Measurements from ENCODE around the gene ATG16L1.

The ATG16L1 gene

GRCh38 chr2:233227346-233227978 lies 24.0 kb upstream of the ATG16L1 start:
- peak; percentile 85 for DNase-seq

DNA sequence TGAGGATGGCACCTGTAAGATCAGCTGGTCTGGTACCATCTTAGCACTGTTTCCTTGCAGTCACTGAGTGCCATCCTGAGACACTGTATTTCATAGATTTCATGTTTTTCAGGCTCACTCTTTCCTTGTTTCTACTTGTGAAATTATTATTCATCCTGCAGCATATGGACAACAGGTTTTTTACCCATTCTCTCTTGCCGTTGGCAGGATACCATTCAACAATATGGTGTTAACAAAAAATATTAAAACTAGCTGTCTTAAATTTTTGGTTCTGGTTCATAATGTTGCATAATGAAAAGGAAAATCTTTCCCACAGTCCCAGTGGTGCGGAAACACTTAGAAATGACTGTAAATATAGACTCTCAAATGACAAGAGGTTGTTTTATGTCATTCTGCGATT lies 23.1 kb upstream of the ATG16L1 start:
- DNase-seq = peak; percentile 15

GRCh38 chr2:233233618-233234230 lies 17.7 kb upstream of the ATG16L1 start:
- DNase-seq = no peak

DNA sequence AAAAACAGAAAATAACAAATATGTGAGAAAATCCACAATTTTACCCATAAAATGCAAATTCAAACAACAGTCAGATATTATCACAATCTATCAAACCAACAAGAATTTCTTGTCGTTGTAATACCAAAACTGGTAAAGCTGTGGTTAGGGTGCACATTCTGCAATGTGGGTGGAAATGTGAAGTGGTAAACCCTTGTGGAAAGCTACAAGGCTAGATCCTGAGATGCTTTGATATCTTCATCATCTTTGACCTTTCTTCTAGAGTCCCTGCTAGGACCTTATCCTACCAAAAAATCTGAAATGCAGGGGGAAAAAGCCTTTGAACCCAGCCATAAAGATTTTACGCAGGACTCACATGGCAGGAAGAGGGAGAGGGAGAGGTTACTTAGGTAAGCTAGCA lies 17.2 kb upstream of the ATG16L1 start:
- DNase-seq = no peak

DNA sequence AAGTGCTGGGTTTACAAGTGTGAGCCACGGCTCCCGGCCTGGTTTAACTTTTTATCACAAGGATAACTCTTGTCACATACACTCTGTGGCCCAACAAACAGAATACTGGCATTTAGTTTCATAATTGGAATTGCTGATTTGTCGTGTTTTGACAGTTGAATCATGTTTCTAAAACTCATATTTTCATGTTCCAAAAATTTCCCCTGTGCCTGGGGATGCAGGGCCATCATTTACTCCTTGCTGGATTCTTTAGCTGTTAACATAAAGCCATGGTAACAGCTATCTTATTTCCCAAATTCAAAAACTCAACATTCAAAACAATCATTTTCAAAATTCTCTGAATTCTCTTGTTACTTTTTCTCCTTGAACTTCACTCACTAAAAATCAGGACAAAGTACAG lies 16.5 kb upstream of the ATG16L1 start:
- no peak for DNase-seq

DNA sequence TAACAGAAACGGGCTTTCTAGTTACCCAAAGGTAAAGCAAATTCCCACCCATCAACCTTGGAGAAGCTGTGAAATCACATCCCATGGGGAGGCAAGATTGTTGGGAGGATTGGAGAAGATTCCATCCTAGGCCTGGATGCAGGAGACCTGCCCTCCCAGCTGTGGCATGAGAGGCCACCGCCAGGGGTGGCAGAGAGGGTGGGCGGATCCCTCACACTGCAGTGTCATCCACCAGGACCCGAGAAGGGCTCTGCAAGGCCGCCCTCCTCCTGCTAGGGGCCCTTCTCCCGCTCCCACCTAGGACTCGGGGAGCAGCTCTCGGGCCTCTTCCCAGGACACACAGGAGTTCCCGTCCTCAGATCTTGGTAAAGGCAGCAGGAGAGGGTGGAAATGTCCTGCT lies 15.5 kb upstream of the ATG16L1 start:
- DNase-seq = no peak

GRCh38 chr2:233236820-233237589 lies 14.5 kb upstream of the ATG16L1 start:
- DNase-seq = no peak

DNA sequence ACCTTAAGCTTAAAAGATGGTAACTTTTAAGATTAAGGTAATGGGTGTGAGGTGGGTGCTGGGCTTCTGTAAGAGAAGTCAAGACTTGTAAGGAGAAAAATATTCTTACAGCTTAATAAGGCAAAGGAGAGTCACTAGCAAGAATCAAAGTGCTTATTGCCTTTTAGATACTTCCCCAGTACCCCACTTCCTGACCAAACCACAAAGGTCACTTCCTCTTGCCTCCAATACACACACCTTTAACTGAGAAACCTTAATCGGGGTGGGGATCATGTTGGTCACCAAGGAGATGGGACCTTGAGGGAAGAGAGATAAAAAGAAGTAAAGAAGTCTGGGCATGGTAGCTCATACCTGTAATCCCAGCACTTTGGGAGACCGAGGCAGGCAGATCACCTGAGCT lies 10.6 kb upstream of the ATG16L1 start:
- DNase-seq = no peak

GRCh38 chr2:233241803-233242202 lies 9.7 kb upstream of the ATG16L1 start:
- no peak for DNase-seq

- no peak for DNase-seq
These were observed 9.1 kb upstream of the ATG16L1 start for GRCh38 chr2:233242231-233242927.

- DNase-seq = no peak
These were observed 8.1 kb upstream of the ATG16L1 start for GRCh38 chr2:233243348-233243747.

GRCh38 chr2:233244818-233245217 lies 6.7 kb upstream of the ATG16L1 start:
- DNase-seq = no peak

GRCh38 chr2:233245406-233245805 lies 6.1 kb upstream of the ATG16L1 start:
- DNase-seq = no peak

GRCh38 chr2:233247116-233247515 lies 4.4 kb upstream of the ATG16L1 start:
- no peak for DNase-seq

DNA sequence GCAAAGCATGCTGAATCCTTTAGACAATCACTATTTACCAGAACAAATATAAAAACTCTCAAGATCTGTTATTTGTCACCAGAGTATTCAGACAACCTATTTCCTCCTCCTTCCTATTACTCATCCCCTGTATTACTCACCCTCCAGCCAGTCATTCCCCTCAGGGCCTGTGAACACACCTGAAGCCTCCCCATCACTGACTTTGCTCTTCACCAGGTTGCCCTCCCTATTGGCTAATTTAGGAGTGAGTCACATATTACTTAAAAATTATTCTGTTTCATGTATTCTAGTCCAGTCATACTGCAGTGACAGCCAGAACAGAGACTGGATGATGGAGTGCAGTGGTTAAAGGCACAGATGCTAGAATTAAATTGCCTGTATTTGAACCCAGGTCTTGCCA lies 3.7 kb upstream of the ATG16L1 start:
- no peak for DNase-seq

DNA sequence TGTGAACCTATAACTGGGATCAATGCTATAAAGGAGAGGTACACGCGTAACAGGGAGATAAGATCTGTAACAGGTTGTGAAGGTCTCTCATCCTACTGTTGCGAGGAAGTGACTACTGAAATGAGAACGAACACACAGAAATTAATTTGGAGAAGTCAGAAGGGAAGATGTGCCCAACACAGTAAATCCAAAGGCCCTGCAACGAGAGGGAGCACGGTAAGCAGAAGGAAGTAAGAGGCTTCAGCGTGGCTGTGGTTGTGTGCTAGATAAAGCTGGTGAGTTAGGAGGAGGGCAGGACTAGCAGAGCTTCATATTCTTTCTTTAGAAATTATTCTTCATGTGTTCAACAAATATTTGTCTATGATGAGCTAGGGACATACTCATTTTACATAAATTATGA lies 2.5 kb upstream of the ATG16L1 start:
- no peak for DNase-seq

DNA sequence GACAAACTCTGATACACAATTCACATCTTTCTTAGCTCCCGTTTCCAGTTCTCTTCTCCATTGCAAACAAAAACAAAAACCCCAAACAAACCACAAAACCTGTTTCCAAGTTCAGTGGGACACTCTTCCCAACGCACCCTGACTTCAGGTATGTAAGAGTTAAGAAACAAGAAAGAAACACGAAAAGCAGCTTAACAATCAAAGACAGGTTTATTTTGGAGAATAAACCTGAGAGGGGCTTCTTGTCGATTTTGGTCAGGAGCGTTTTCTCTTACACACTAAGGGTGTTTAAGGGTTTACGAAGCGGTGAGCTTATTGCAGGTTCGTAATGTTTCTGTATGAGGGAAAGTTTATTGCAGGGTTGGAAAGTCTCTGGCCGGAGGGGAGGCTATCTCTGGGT lies 905 bp upstream of the ATG16L1 start:
- no peak for DNase-seq

DNA sequence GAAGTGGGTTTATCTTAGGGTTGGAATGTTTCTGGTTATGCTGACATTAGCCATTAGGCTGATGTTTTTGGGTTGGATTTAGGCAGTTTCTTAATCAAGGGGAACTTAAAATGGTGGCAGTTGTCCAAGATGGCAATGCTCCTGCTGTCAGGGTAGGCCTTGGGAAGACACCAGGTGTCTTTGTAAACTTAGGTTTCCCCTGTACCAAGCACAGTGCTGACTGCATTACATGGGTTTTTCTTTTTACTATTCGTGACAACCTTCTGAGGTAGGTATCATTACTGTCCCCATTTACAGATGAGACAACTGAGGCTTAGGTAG lies 528 bp upstream of the ATG16L1 start:
- DNase-seq = no peak

DNA sequence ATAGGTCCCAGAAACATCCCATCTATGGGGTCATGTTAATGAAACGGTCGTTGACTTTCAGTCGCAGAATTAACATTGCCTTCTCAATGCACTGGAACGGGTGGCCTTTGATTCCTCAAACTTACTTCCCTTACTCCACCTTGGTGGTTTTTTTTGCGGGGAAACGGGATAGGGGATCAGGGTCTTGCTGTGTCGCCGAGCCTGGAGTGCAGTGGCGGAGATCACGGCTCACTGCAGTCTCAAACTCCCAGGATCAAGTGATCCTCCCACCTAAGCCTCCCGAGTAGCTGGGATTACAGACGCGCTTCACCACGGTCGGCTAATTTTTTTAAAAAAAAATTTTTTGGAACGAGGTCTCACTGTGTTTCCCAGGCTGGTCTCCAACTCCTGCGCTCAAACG lies 754 bp downstream of the ATG16L1 start:
- no peak for DNase-seq

DNA sequence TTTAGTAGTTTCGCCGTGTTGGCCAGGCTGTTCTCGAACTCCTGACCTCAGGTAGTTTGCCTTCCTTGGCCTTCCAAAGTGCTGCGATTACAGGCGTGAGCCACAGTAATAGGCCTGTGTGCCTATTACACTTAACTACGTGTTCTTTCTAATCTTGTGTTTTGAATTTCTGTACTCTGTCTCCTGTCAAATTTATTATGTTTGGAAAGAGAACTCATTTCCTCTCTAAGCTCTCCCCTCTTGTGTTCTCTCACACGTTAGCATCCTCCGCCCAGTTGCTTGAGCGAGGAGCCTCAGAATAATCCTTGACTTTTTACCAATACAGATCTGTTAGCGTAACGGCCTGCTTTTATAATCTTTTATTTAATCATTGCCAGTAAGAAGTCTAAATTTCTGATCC lies 3.7 kb downstream of the ATG16L1 start:
- no peak for DNase-seq

DNA sequence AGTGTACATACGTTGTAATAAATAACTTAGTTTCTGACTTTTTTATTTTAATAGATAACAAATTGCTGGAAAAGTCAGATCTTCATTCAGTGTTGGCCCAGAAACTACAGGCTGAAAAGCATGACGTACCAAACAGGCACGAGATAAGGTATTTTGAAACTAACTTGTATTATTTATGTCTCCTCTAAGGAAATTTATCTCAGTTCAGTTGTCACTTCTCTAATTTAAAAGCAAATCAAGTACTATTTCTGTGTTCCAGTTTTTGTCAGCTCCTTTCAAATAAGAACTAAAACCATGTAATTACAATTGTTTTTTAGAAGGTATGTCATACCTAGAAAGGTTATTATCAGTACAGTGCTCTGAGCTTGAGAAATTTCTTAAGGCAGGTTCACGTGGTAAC lies 4.6 kb downstream of the ATG16L1 start:
- DNase-seq = no peak

- DNase-seq = peak; percentile 25
These were observed 6.7 kb downstream of the ATG16L1 start for GRCh38 chr2:233258211-233258610.

GRCh38 chr2:233259730-233260129 lies 8.3 kb downstream of the ATG16L1 start:
- no peak for DNase-seq

- no peak for DNase-seq
These were observed 9.2 kb downstream of the ATG16L1 start for GRCh38 chr2:233260661-233261060.

All from NCI-H1694 treated with DMSO at 0.1 percent for 48 hours (cell line).